Nephron progenitor cell (in vitro differentiated cells): ENCODE data around the gene RXFP1.

Experiments used
- DNase-seq: peaks from one replicate; pipeline ENCODE4 v3.0.0; 2021
- H3K27ac Mint-ChIP-seq: 2 replicates; pipeline ENCODE4 v1.8.0; 2021; ENCODE audit warnings: mild to moderate bottlenecking, moderate library complexity, mixed read lengths
- H3K27me3 Mint-ChIP-seq: 2 replicates; pipeline ENCODE4 v1.8.0; 2021; ENCODE audit warnings: mild to moderate bottlenecking, low read depth, mixed read lengths; ENCODE audit not compliant: poor library complexity
- H3K36me3 Mint-ChIP-seq: 2 replicates; pipeline ENCODE4 v1.8.0; 2021; ENCODE audit warnings: low read depth, mixed read lengths
- H3K4me1 Mint-ChIP-seq: 2 replicates; pipeline ENCODE4 v1.8.0; 2021; ENCODE audit warnings: mixed read lengths
- H3K4me3 Mint-ChIP-seq: 2 replicates; pipeline ENCODE4 v1.8.0; 2021; ENCODE audit warnings: mild to moderate bottlenecking, moderate library complexity, mixed read lengths
- H3K9me3 Mint-ChIP-seq: 2 replicates; pipeline ENCODE4 v1.8.0; 2021; ENCODE audit warnings: mild to moderate bottlenecking, moderate library complexity, mixed read lengths
- TF ChIP-seq, protein P1 (sequence below): fragments of 200-600 bp; sonication (generic); IDR thresholded peaks from 2 replicates; pipeline ENCODE4 v1.5.0; 2021; ENCODE audit warnings: antibody characterized with exemption

The RXFP1 gene

GRCh38 chr4:158536833-158537232, 15.2 kb downstream of the RXFP1 start:
- no peak for DNase-seq
- H3K4me3 Mint-ChIP-seq = no peak overlapping the region
- H3K27ac Mint-ChIP-seq = no peak overlapping the region
- H3K36me3 Mint-ChIP-seq = no peaks in the 10 kb centered on the region
- TF ChIP-seq, protein P1, sequence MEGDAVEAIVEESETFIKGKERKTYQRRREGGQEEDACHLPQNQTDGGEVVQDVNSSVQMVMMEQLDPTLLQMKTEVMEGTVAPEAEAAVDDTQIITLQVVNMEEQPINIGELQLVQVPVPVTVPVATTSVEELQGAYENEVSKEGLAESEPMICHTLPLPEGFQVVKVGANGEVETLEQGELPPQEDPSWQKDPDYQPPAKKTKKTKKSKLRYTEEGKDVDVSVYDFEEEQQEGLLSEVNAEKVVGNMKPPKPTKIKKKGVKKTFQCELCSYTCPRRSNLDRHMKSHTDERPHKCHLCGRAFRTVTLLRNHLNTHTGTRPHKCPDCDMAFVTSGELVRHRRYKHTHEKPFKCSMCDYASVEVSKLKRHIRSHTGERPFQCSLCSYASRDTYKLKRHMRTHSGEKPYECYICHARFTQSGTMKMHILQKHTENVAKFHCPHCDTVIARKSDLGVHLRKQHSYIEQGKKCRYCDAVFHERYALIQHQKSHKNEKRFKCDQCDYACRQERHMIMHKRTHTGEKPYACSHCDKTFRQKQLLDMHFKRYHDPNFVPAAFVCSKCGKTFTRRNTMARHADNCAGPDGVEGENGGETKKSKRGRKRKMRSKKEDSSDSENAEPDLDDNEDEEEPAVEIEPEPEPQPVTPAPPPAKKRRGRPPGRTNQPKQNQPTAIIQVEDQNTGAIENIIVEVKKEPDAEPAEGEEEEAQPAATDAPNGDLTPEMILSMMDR = no peak
- peaks cover 10% of the 10 kb centered on the region for H3K4me1 Mint-ChIP-seq
- no peaks in the 10 kb centered on the region for H3K9me3 Mint-ChIP-seq
- no peaks in the 10 kb centered on the region for H3K27me3 Mint-ChIP-seq

GRCh38 chr4:158538176-158538575, 16.5 kb downstream of the RXFP1 start:
- H3K36me3 Mint-ChIP-seq = no peaks in the 10 kb centered on the region
- H3K27ac Mint-ChIP-seq = no peak overlapping the region
- no peak for DNase-seq
- TF ChIP-seq, protein P1 = no peak
- H3K4me1 Mint-ChIP-seq = peaks cover under 1% of the 10 kb centered on the region
- H3K27me3 Mint-ChIP-seq = no peaks in the 10 kb centered on the region
- H3K9me3 Mint-ChIP-seq = no peaks in the 10 kb centered on the region
- H3K4me3 Mint-ChIP-seq = no peak overlapping the region

DNA sequence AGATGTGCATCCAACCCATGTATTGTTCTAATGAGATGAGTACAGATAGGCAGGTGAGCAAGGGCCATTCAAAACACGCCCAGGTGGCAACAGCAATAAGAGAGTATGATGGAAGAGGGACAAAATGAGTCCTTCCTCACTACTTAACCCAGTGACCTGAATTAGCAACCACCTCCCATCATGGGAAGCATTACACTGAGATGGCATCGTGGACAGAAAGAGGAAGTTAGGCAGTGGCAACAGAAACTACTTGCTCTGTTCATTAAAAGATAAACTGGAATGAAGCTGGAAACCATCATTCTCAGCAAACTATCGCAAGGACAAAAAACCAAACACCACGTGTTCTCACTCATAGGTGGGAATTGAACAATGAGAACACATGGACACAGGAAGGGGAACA, 17.2 kb downstream of the RXFP1 start:
- Mint-ChIP-seq H3K9me3 (no peaks in the 10 kb centered on the region), H3K27ac (no peak overlapping the region), H3K4me3 (no peak overlapping the region), H3K4me1 (no peaks in the 10 kb centered on the region), H3K36me3 (no peaks in the 10 kb centered on the region), H3K27me3 (no peaks in the 10 kb centered on the region)
- TF ChIP-seq, protein P1 = no peak
- no peak for DNase-seq

GRCh38 chr4:158540125-158540907, 18.6 kb downstream of the RXFP1 start:
- TF ChIP-seq, protein P1 = no peak
- DNase-seq = no peak
- H3K4me1 Mint-ChIP-seq = no peaks in the 10 kb centered on the region
- no peak overlapping the region for H3K4me3 Mint-ChIP-seq
- no peak overlapping the region for H3K27ac Mint-ChIP-seq
- no peaks in the 10 kb centered on the region for H3K27me3 Mint-ChIP-seq
- H3K9me3 Mint-ChIP-seq = peaks cover 1% of the 10 kb centered on the region
- H3K36me3 Mint-ChIP-seq = no peaks in the 10 kb centered on the region

GRCh38 chr4:158541506-158541905, 19.8 kb downstream of the RXFP1 start:
- no peak overlapping the region for H3K27ac Mint-ChIP-seq
- peaks cover 3% of the 10 kb centered on the region for H3K9me3 Mint-ChIP-seq
- H3K4me1 Mint-ChIP-seq = no peaks in the 10 kb centered on the region
- no peak overlapping the region for H3K4me3 Mint-ChIP-seq
- H3K36me3 Mint-ChIP-seq = no peaks in the 10 kb centered on the region
- DNase-seq = no peak
- no peaks in the 10 kb centered on the region for H3K27me3 Mint-ChIP-seq
- TF ChIP-seq, protein P1 = no peak

GRCh38 chr4:158543191-158543590, 21.5 kb downstream of the RXFP1 start:
- no peak for DNase-seq
- H3K4me1 Mint-ChIP-seq = no peaks in the 10 kb centered on the region
- H3K27me3 Mint-ChIP-seq = no peaks in the 10 kb centered on the region
- no peaks in the 10 kb centered on the region for H3K36me3 Mint-ChIP-seq
- H3K9me3 Mint-ChIP-seq = peaks cover 17% of the 10 kb centered on the region
- TF ChIP-seq, protein P1 = no peak
- no peak overlapping the region for H3K27ac Mint-ChIP-seq
- no peak overlapping the region for H3K4me3 Mint-ChIP-seq
